RWPE2 (cell line): ENCODE data around the gene WDR83.
"Not testable (repeated sequence)": the region's sequence is repeated elsewhere in the genome, so short reads cannot be mapped to it uniquely, and the experiment has no call there.

Source experiments
- ATAC-seq: fragments of 200-7000 bp; cut with Tn5 transposase; 3 replicates; pipeline ENCODE4 v1.9.1; 2021; ENCODE audit warnings: low read depth
- DNase-seq: peaks from one replicate; pipeline ENCODE4 v3.0.0-alpha.2; 2020; ENCODE audit warnings: low spot score
- H3K27ac ChIP-seq: fragments of 450-650 bp; 2 replicates; pipeline ENCODE4 v1.5.1; 2017; ENCODE audit warnings: mild to moderate bottlenecking; ENCODE audit not compliant: poor library complexity, severe bottlenecking
- H3K27me3 ChIP-seq: fragments of 250-450 bp; sonication (Bioruptor Pico); 2 replicates; pipeline ENCODE4 v1.5.1; 2021; ENCODE audit warnings: mild to moderate bottlenecking, moderate library complexity; ENCODE audit not compliant: insufficient read depth, poor library complexity, severe bottlenecking
- H3K36me3 ChIP-seq: fragments of 250-450 bp; sonication (Bioruptor Pico); 2 replicates; pipeline ENCODE4 v1.5.1; 2020; ENCODE audit warnings: low read depth, mild to moderate bottlenecking, moderate library complexity
- H3K4me1 ChIP-seq: fragments of 250-450 bp; sonication (Bioruptor Pico); 2 replicates; pipeline ENCODE4 v1.5.1; 2021; ENCODE audit warnings: mild to moderate bottlenecking, moderate library complexity; ENCODE audit not compliant: insufficient read depth, poor library complexity, severe bottlenecking
- H3K4me3 ChIP-seq: fragments of 250-450 bp; sonication (Bioruptor Pico); 2 replicates; pipeline ENCODE4 v1.5.1; 2021; ENCODE audit warnings: mild to moderate bottlenecking, moderate library complexity; ENCODE audit not compliant: severe bottlenecking
- H3K9me3 ChIP-seq: fragments of 250-450 bp; sonication (Bioruptor Pico); 2 replicates; pipeline ENCODE4 v1.5.1; 2021; ENCODE audit warnings: mild to moderate bottlenecking, moderate library complexity; ENCODE audit not compliant: severe bottlenecking
- CTCF ChIP-seq: fragments of 450-650 bp; IDR thresholded peaks from one replicate; pipeline ENCODE4 v1.5.1; 2017; ENCODE audit warnings: mild to moderate bottlenecking, moderate library complexity; ENCODE audit not compliant: poor library complexity, severe bottlenecking

Gene WDR83

GRCh38 chr19:12666265-12667048, at the start of gene WDR83, which contains the start of gene MAN2B1:
WDR83 (plus strand) TSS chr19:12666807; CDS start chr19:12669791, 2,984 bp downstream.
MAN2B1 (minus strand) TSS chr19:12666742; CDS start chr19:12666701, 41 bp downstream.
- ATAC-seq (peak; percentile 82), DNase-seq (no peak)
- no peak for TF ChIP-seq CTCF
- no peaks in the 10 kb centered on the region for H3K4me1 ChIP-seq
- peaks cover 22% of the 10 kb centered on the region for H3K36me3 ChIP-seq
- H3K4me3 ChIP-seq = peak within 1 kb of the TSS; percentile 77
- no peaks in the 10 kb centered on the region for H3K9me3 ChIP-seq
- no peak within 1 kb of the TSS for H3K27ac ChIP-seq
- H3K27me3 ChIP-seq = no peaks in the 10 kb centered on the region

- no peaks in the 10 kb centered on the region for H3K9me3 ChIP-seq
- no peaks in the 10 kb centered on the region for H3K27me3 ChIP-seq
- no peak for TF ChIP-seq CTCF
- H3K4me1 ChIP-seq = no peaks in the 10 kb centered on the region
- DNase-seq (no peak), ATAC-seq (no peak)
- no peak overlapping the region for H3K4me3 ChIP-seq
- no peak overlapping the region for H3K27ac ChIP-seq
- peaks cover 56% of the 10 kb centered on the region for H3K36me3 ChIP-seq
Measured at GRCh38 chr19:12617646-12618045, 49.0 kb upstream of the WDR83 start.

- H3K4me1 ChIP-seq, ATAC-seq, H3K27ac ChIP-seq, DNase-seq, H3K27me3 ChIP-seq, H3K9me3 ChIP-seq, H3K4me3 ChIP-seq: not testable (repeated sequence)
- H3K36me3 ChIP-seq = peaks cover 60% of the 10 kb centered on the region
Measured at GRCh38 chr19:12621253-12622024, 45.2 kb upstream of the WDR83 start.

GRCh38 chr19:12623361-12624031, 43.1 kb upstream of the WDR83 start:
- peaks cover 69% of the 10 kb centered on the region for H3K36me3 ChIP-seq
- H3K4me1 ChIP-seq = no peaks in the 10 kb centered on the region
- DNase-seq (no peak), ATAC-seq (no peak)
- no peak overlapping the region for H3K4me3 ChIP-seq
- TF ChIP-seq CTCF = no peak
- H3K9me3 ChIP-seq = peaks cover 17% of the 10 kb centered on the region
- H3K27me3 ChIP-seq = no peaks in the 10 kb centered on the region
- H3K27ac ChIP-seq = no peak overlapping the region

- peaks cover 78% of the 10 kb centered on the region for H3K36me3 ChIP-seq
- DNase-seq (no peak), ATAC-seq (no peak)
- no peak overlapping the region for H3K4me3 ChIP-seq
- H3K27ac ChIP-seq = no peak overlapping the region
- peaks cover 21% of the 10 kb centered on the region for H3K9me3 ChIP-seq
- no peaks in the 10 kb centered on the region for H3K4me1 ChIP-seq
- no peak for TF ChIP-seq CTCF
- no peaks in the 10 kb centered on the region for H3K27me3 ChIP-seq
Measured at GRCh38 chr19:12626958-12627357, 39.6 kb upstream of the WDR83 start.
